SU-DHL-6 (cell line): ENCODE results near the gene S100A4.
A peak's percentile ranks its signal among the peaks of the same experiment; 100 is the strongest.

Experiments
- H2AFZ ChIP-seq: fragments of 200-600 bp; sonication (generic); 2 replicates; pipeline ENCODE4 v1.6.1; 2014; ENCODE audit warnings: low read depth, mild to moderate bottlenecking, moderate library complexity, mixed read lengths, antibody characterized with exemption, low read length; ENCODE audit not compliant: severe bottlenecking
- H3F3A ChIP-seq: fragments of 200-600 bp; shearing (Covaris generic); 2 replicates; pipeline ENCODE4 v1.6.0; 2016; ENCODE audit warnings: antibody characterized with exemption, mild to moderate bottlenecking; ENCODE audit not compliant: insufficient read depth
- H3K27ac ChIP-seq: fragments of 200-600 bp; sonication (generic); 2 replicates; pipeline ENCODE4 v1.5.1; 2016; ENCODE audit warnings: low read depth, mild to moderate bottlenecking, low read length, moderate library complexity, mixed read lengths
- H3K27me3 ChIP-seq: fragments of 200-600 bp; sonication (generic), shearing (Covaris generic); 2 replicates; pipeline ENCODE4 v1.6.0; 2014; ENCODE audit warnings: mild to moderate bottlenecking, low read length
- H3K36me3 ChIP-seq: fragments of 200-600 bp; sonication (generic); 2 replicates; pipeline ENCODE4 v1.6.1; 2014; ENCODE audit warnings: mild to moderate bottlenecking, low read length, mixed read lengths
- H3K4me2 ChIP-seq: fragments of 300-600, 200-600 bp; shearing (Covaris generic), sonication (generic); 2 replicates; pipeline ENCODE4 v1.6.0; 2014; ENCODE audit warnings: low read length, low read depth, mild to moderate bottlenecking; ENCODE audit not compliant: poor library complexity, severe bottlenecking
- H3K4me3 ChIP-seq: fragments of 200-600 bp; sonication (generic); 2 replicates; pipeline ENCODE4 v1.5.1; 2014; ENCODE audit warnings: antibody characterized with exemption, low read length, mild to moderate bottlenecking, mixed read lengths; ENCODE audit not compliant: insufficient read depth, poor library complexity, severe bottlenecking
- H3K79me2 ChIP-seq: fragments of 200-600 bp; sonication (generic); 2 replicates; pipeline ENCODE4 v1.6.1; 2014; ENCODE audit warnings: mild to moderate bottlenecking, low read length, moderate library complexity; ENCODE audit not compliant: insufficient read depth
- H3K9ac ChIP-seq: fragments of 200-600 bp; sonication (generic); 2 replicates; pipeline ENCODE4 v1.7.0; 2014; ENCODE audit warnings: mild to moderate bottlenecking, low read length
- H3K9me2 ChIP-seq: fragments of 200-600 bp; sonication (generic); replicated peaks from 2 replicates; pipeline ENCODE4 v1.6.1; 2014; ENCODE audit warnings: low read length; ENCODE audit not compliant: insufficient read depth
- H3K9me3 ChIP-seq: fragments of 200-600 bp; sonication (generic); 2 replicates; pipeline ENCODE4 v1.6.1; 2014; ENCODE audit warnings: low read length, mixed read lengths; ENCODE audit not compliant: insufficient read depth
- H4K20me1 ChIP-seq: fragments of 200-600 bp; sonication (generic); 2 replicates; pipeline ENCODE4 v1.6.1; 2014; ENCODE audit warnings: low read depth, mild to moderate bottlenecking, antibody characterized with exemption, low read length, moderate library complexity, mixed read lengths
- EZH2phosphoT487 ChIP-seq: fragments of 200-600 bp; sonication (generic), shearing (Covaris generic); conservative IDR thresholded peaks from 2 replicates; pipeline ENCODE4 v1.6.1; 2018; ENCODE audit warnings: mild to moderate bottlenecking, antibody characterized with exemption, low read length, moderate library complexity, mixed read lengths
- TF ChIP-seq, protein P1 (sequence below): fragments of 200-600 bp; sonication (generic); IDR thresholded peaks from one replicate; pipeline ENCODE4 v1.5.1; 2017; ENCODE audit warnings: antibody characterized with exemption, mild to moderate bottlenecking, low read length, moderate library complexity; ENCODE audit not compliant: insufficient read depth, poor library complexity, severe bottlenecking

Gene S100A4

DNA sequence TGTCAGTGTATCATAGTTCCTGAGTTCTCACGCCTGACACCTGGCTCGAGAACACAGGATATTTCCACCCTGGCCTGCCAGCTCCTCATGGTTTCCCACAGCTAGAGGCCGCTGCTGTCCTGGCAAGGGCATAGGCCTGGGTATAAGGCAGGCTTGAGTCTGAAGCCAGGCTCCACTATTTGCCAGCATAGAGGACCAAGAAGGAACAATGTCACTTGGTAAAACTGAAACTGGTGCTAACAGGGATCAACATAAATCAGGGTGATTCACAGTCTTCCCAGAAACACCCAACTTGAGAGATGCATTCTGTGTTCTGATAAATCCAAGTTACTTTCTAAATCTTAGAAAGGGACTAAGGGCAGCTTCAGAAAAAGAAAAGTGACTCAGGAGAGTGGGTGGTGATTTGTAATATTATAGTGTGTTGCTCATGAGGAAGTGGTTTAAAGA, 27.0 kb upstream of the S100A4 start:
- no peak overlapping the region for H2AFZ ChIP-seq

DNA sequence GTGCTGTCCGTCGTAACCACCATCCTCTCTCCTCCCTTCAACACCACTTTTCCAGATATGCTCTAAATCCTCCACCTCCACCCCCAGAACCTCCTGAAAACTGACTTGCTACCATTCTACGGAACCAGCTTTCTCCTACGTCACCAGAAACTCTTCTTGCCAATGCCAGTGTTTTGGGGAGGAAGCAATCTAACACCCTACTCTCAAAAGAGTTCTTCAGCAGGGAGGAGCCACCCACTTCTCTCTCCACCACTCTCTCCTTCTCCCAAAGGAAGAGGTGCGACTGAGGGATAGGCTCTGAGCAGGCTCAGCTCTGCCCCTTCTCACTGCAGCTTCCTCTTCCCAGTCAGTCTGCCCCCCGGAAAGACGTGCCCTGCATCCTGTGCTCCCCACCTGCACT, 26.1 kb upstream of the S100A4 start:
- no peak overlapping the region for H3K4me2 ChIP-seq
- H3K9me3 ChIP-seq: no peaks in the 10 kb centered on the region
- H3K4me3 ChIP-seq: no peak overlapping the region
- no peak overlapping the region for H2AFZ ChIP-seq
- H3K9me2 ChIP-seq: no peaks in the 10 kb centered on the region
- no peak overlapping the region for H3K27ac ChIP-seq
- no peaks in the 10 kb centered on the region for H3K36me3 ChIP-seq
- TF ChIP-seq, protein P1, sequence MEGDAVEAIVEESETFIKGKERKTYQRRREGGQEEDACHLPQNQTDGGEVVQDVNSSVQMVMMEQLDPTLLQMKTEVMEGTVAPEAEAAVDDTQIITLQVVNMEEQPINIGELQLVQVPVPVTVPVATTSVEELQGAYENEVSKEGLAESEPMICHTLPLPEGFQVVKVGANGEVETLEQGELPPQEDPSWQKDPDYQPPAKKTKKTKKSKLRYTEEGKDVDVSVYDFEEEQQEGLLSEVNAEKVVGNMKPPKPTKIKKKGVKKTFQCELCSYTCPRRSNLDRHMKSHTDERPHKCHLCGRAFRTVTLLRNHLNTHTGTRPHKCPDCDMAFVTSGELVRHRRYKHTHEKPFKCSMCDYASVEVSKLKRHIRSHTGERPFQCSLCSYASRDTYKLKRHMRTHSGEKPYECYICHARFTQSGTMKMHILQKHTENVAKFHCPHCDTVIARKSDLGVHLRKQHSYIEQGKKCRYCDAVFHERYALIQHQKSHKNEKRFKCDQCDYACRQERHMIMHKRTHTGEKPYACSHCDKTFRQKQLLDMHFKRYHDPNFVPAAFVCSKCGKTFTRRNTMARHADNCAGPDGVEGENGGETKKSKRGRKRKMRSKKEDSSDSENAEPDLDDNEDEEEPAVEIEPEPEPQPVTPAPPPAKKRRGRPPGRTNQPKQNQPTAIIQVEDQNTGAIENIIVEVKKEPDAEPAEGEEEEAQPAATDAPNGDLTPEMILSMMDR: no peak
- no peaks in the 10 kb centered on the region for H3F3A ChIP-seq
- H3K79me2 ChIP-seq: no peaks in the 10 kb centered on the region
- no peaks in the 10 kb centered on the region for H3K27me3 ChIP-seq
- H3K9ac ChIP-seq: no peak overlapping the region
- no peaks in the 10 kb centered on the region for H4K20me1 ChIP-seq

More for the DNA sequence above, 27.0 kb upstream of the S100A4 start:
- H3K4me3 ChIP-seq: no peak overlapping the region
- no peaks in the 10 kb centered on the region for H4K20me1 ChIP-seq
- H3F3A ChIP-seq: no peaks in the 10 kb centered on the region
- no peaks in the 10 kb centered on the region for H3K9me3 ChIP-seq
- H3K36me3 ChIP-seq: no peaks in the 10 kb centered on the region
- no peaks in the 10 kb centered on the region for H3K79me2 ChIP-seq
- no peak overlapping the region for H3K27ac ChIP-seq
- no peak overlapping the region for H3K9ac ChIP-seq
- no peaks in the 10 kb centered on the region for H3K9me2 ChIP-seq
- no peak overlapping the region for H3K4me2 ChIP-seq
- H3K27me3 ChIP-seq: no peaks in the 10 kb centered on the region
- no peak for TF ChIP-seq EZH2phosphoT487
- TF ChIP-seq, protein P1: peak; percentile 69

DNA sequence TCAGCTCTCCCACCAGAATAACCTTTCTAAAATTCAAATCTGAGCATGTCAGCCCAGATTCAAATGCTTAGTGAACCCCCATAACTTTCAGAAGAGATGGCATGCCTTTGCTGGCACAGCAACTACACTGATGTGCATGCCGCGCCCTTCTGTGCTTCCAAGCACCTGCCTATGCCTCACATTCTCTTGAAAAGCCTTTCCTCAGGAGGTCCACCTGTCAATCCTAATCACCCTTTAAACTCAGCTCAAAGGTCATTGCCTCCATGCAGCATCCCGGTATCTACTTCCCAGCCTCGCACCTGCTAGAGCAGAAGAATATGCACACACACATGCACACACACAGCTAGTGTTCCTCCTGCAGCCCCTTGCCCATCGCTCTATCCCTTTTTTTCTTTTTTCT, 25.3 kb upstream of the S100A4 start:
- H3K27me3 ChIP-seq: no peaks in the 10 kb centered on the region
- H3K27ac ChIP-seq: no peak overlapping the region
- no peak overlapping the region for H3K9ac ChIP-seq
- no peaks in the 10 kb centered on the region for H3K79me2 ChIP-seq
- no peaks in the 10 kb centered on the region for H3F3A ChIP-seq
- H3K36me3 ChIP-seq: no peaks in the 10 kb centered on the region
- no peaks in the 10 kb centered on the region for H4K20me1 ChIP-seq
- H3K4me2 ChIP-seq: no peak overlapping the region
- H3K9me3 ChIP-seq: no peaks in the 10 kb centered on the region
- TF ChIP-seq, protein P1: no peak
- no peak for TF ChIP-seq EZH2phosphoT487
- H3K4me3 ChIP-seq: no peak overlapping the region
- H2AFZ ChIP-seq: no peak overlapping the region
- H3K9me2 ChIP-seq: no peaks in the 10 kb centered on the region
